NCI-H460 (cell line): ENCODE results near the gene PRR3. TPM values are rescaled to one million over a fixed set of nuclear protein-coding genes. Genes with fewer than 3 reads are reported as not detected.

Experiments used
- DNase-seq: peaks from one replicate; pipeline ENCODE4 v3.0.0-alpha.2; 2016; ENCODE audit warnings: low read depth; ENCODE audit errors: extremely low read depth
- total RNA-seq: library from RNA; depleted of rRNA; stranded (reverse); fragments of >200 nt; shearing (Covaris generic); gene quantifications from 2 replicates; pipeline ENCODE4 v1.2.3, GENCODE V29; 2014

PRR3 gene
- total RNA-seq, 1 experiment from 2014 or later = 9.6 TPM

DNA sequence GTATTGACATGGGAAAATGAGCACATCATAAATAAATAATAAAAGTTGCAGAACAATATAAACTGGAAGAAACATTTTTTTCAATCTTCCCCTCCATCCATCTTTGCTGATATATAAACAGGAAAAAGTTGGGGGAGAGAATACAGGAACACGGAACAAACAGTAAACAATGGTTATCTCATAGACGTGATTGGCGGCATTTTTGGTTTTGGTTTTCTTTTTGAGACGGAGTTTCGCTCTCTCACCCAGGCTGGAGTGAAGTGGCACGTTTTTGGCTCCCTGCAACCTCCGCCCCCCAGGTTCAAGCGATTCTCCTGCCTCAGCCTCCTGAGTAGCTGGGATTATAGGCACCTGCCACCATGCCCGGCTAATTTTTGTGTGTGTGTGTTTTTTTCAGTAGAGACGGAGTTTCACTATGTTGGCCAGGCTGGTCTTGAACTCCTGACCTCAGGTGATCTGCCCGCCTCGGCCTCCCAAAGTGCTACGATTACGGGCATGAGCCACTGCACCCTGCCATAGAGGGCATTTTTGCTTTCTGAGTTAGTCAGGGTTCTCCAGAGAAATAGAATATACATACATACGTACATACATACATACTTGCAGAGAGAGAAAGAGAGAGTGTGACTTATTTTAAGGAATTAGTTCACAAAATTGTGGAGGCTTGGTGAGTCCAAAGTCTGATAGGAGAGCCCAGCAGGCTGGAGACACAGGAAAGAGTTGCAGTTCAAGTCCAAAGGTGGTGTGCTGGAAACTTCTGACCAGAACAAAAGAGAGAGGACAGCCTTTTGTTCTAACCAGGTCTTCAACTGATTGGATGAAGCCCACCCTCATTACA is 23.4 kb upstream of the PRR3 start:
- no peak for DNase-seq

DNA sequence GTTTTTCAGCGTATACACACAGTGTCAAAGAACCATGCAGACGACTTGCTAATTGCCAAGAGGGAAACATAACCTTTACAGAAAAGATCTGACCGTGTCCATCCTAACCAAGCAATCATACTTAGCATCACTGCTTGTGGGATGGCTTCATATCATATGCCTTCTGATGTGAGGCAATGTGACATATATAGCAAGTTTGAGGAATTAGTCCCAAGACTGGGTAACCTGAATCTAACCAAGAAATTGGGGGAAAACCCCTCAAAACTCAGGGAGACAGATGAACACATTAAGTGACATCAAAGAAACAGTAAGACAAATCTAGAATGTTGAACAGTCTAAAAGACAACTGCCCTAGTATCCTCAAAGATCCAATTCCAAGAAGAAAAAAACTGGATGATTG is 19.2 kb upstream of the PRR3 start:
- no peak for DNase-seq

DNA sequence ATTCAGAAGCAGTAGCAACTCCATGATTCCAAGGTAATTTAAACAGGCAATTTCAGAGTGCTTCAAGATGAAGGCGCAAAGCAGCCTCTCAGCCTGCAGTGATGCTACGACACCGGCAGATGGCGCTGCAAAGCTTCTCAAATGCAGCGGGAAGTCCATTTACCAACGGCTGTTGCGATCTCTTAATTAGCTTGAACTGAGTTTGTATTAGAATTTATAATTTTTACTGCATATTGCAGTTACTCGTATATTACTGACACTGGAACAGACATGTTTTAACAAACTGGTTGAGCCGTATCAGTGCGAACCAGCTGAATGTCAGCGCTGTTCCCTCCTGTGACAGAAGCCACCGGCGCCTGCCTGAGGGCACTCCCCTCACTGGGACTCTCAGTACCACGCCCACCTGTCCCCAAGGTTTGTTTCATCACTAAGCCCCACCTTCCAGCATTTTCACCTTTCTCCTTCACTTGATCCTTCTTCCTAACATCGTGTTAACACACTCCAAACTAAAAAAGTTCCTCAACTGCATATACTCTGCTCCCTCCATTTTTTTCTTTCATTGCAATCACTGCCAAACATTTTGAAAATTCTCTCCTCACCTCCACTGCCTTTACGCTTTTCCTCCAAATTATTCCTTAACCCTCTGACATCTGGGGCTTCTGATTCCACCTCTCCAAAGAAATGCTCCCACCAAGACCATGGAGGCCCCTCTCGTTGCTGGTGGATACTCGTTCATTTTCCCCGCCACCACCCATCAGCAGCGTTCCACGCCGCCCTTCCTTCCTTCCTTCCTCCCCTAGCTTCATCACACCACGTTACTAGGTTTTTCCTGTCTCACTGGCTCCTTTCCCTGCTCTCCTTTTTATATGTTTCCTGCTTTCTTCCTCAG is 15.3 kb upstream of the PRR3 start:
- peak; percentile 54 for DNase-seq

DNA sequence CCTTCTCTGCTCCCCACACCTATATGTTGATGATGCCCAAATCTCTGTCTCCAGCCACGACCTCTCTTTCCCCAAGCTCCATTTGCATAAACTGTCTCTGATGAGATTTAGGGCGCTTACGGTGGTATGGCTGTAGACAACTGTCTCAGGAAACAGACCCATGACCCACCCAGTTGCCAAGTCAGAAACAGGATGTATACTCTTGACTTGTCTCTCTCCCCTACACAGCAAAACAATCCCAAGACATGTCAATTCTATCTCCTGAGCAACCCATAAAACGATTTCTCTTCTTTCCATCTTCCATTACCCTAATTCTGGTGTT is 14.7 kb upstream of the PRR3 start:
- DNase-seq = no peak

DNA sequence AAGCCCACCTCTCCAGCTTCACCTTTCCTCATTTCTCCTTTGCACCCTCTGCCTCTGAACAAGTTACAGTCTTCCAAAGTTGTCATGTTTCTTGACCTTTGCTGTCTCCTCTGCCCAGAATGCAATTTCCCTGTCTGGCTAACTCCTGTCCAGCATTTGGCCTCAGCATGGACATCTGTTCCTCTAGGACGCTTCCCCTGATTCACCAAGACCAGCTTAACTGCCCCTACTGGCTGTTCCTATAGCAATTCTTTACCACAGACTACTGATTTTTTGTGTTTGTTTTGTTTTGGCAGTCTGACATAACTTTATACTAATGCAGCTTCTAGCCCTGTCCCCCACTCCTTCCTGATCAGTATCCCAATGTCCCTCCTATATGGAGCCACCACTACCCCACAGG is 14.2 kb upstream of the PRR3 start:
- DNase-seq = no peak

DNA sequence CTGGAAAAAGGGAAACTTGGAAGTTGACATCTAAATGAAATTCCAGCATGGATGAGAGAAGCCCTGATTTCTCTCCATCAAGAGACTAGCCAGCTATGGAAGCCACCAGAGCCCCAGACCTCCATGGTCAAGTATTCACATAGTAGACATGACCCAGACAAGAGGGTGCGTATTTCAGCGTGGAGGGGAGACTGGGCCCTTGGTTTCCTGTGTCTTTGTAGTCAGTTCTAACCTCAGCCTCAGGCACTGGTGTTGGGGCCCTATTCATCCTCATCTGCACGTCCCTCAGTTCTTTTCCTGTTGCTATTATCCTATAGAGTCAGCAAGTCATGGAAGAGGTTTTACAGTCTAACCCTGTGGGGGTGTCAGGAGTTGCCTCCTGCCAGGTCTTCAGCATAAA is 13.3 kb upstream of the PRR3 start:
- no peak for DNase-seq

GRCh38 chr6:30544666-30545272 is 12.3 kb upstream of the PRR3 start:
- peak; percentile 48 for DNase-seq

GRCh38 chr6:30547454-30547853 is 9.6 kb upstream of the PRR3 start:
- no peak for DNase-seq

DNA sequence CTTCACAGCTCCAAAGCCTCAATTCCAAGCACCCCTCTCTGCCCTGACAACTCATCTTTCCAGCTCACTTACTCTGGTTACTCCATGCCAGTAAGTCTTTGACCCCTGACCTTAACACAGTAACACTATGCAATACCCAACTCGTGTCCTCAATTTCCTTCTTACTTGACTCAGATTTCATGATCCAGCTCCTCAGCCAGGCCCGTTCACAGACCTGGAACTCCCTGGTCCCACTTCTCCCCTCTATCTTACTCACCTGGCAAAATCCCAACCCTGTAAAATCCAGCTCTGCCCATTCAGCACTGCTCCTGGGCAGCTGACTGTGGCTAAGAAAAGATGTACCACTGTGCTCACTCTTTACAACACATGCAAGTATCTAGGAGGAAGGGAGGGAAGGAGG is 8.7 kb upstream of the PRR3 start:
- no peak for DNase-seq

- DNase-seq = no peak
Measured at GRCh38 chr6:30554404-30554803, 2.7 kb upstream of the PRR3 start.

DNA sequence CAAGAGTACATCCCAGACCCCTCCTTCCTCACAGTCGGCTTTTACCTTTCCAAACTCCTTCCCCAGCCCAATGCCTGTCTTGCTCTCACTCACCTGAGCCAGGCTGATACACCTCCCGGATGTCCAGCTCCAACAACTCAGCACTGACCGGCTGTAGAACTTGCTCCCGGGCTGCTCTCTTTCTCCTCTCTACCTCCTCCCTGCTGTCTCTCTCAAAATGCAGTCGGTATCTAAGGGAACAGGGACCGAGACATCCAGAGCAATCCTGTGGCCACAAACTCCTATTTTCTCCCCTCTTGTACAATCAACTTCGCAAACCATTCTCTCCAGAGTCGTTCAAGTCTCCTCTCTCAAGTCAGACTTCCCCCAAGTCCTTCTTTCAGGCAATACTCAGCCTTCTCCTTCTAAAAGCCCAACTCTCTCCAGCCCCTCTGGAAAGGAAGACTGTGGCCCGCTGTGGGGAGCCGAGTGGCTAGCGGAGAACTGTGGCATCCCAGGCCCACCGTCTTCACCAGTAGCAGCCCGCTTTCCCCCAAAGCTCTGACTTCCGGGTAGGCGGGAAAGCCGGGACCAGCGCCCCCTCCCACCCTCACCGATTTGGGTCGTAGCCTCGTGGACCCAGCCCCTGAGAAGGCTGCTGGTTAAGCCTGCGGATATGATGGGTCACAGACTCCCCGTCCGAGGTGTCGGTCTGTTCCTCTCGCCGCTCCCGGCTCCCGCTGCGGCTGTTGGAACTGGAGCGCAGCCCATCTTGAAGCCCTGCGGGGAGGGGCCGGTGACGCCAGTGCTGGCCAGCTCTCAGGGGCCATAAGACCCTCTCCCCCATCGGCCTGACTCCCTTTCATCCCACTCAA is 1.9 kb upstream of the PRR3 start:
- no peak for DNase-seq

DNA sequence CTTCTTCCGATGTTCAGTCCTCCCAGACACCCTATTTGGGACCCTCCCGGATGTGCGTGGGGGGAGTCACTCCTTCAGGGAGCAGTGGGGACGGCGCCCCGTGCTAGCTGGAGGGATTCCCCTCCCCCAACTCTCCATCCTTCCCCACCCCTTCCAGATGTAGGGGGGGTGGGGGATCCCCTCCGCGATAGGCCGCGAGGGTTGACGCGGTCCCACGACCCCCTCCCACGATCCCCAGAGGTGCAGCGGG is 1.4 kb upstream of the PRR3 start:
- DNase-seq = no peak

- DNase-seq = peak; percentile 80
Measured at GRCh38 chr6:30556066-30556905, 809 bp upstream of the PRR3 start, which contains the start of gene GNL1. TSS of gene GNL1 (minus strand) at chr6:30556489. CDS start at chr6:30556203, 286 bp downstream.

- no peak for DNase-seq
Measured at GRCh38 chr6:30557683-30557981, 537 bp downstream of the PRR3 start.

DNA sequence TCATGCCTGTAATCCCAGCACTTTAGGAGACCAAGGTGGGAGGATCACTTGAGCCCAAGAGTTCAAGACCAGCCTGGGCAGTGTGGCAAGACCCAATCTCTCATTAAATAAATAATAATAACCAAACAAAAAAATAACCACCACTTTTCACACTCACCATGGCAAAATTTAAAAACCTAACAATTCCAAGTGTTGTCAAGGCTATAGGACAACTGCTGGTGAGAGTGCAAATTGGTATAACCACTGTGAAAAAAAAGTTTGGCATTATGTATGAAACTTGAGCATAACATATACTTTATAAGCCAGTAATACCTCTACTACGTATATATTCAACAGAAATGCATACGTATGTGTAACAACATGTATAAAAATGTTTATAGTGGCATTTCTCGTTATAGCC is 3.8 kb downstream of the PRR3 start:
- DNase-seq = no peak

- DNase-seq = no peak
Measured at GRCh38 chr6:30562470-30563425, 5.7 kb downstream of the PRR3 start.

DNA sequence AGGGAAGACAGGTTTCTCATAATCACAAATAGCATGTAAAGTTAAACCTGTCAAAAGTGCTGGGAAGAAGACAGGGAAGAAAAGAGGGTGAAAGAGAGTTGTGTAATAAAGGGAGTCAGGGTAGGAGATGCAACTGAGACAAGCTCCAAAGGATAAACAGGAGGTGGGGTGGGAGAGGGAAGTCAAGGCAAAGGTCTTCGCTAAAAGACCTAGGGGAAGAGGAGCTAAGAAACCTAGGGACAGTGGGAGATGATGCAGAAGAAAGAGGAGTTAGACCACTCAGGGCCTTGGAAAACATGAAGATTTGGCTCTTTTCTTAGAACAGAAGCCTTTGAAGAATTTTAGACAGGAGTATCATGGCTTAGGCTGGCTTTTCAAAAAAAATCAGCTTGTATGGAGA is 7.0 kb downstream of the PRR3 start:
- DNase-seq = no peak

DNA sequence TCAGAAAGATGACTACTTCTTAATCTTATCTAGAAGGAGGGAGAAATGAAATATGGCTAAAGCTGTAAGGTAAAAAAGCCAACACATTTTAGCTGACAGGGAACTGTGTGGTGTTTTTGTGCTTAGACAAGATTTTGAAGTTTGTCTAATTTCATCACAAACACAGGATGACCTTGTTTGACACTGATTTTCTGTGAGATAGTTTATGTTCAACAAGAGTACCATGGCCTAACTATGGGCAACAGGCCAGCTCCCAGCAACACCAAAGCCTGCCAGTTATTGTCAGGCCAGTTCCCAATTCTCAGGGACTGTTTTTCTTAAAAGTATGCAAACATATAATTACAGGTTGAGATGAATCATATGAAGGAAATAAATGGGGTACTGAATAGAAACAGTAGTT is 8.7 kb downstream of the PRR3 start:
- DNase-seq = no peak

- no peak for DNase-seq
Measured at GRCh38 chr6:30568245-30568644, 11.2 kb downstream of the PRR3 start.
